Stimulated activated CD4-positive, alpha-beta T cell treated with anti-CD3 and anti-CD28 coated beads, Interleukin-4, amount 100 ng/mL, for 1 hour (primary cell): ENCODE results near the gene ERC2.

ENCODE experiments used
- DNase-seq: peaks from one replicate; pipeline ENCODE4 v3.0.0-alpha.2; 2020

The ERC2 gene

DNA sequence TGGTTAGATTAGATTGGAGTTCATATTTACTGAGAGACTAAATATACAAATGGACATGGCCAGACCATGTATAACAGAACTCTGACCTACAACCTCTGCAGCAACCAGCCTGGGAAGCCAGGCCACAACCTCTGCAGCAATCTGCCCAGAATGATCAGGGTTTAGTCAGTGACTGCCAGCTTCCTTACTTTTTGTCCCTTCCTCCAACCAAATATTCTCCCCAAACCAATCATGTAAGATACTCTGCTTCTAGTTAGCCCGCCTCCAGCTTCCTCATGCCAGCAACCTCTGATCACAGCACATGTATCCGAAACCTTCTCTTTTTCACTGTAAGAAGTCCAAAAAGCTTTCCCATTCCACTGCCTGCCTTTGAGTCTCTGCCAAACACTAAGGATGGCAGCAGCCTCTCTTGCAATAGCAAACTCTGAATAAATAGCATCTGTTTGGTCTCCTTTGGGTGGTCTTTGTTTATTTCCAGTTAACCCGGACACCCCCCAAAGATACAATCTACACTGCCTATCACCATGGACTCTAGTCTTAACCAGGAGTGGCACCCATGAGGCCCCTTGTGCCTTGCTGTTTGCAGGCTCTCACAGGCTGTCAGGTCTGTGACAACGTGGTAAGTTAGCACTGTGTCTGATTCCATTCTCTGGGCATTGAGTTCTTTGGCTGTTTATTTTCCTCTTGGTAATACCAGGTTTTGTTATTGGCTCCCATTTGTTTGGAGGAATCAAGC, 102.2 kb downstream of the ERC2 start:
- no peak for DNase-seq

DNA sequence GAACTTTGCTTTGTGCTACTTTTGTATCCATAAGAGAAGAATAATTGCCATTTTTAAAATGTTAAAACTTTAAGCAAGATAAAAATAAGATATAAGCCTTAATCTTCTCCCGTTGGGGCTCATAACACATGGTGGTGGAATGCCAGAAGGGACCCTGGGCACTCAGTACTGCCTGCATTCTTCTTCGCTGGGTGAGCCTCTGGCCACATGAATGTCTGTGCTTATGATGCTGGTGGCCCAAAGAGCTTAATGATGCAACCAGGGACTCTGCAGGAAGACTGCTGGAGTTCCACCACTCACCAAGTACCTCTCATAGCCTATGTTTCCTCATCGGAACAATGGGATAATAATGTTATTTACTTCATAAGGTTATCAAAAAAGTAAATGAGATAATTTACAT, 103.6 kb downstream of the ERC2 start:
- no peak for DNase-seq

- no peak for DNase-seq
These were observed 104.5 kb downstream of the ERC2 start for GRCh38 chr3:56363720-56364119.

DNA sequence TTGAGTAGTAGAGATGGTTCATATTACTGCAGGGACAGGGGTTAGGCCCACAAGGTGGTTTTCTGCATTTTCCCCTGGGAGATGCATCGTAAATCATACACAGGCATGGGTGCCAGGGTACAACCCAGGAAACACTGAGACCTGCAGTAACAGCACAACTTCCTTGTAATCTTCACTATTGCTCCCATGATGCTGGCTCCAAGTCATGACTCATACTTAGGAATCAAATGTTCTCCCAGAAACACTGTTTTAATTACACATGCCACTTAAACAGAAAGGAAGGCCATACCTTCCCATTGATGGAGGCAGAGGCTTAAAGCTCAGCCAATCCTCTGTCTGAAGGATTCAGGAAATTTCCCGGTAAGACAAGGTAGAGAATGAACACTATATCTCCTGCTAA, 106.5 kb downstream of the ERC2 start:
- DNase-seq: no peak

- no peak for DNase-seq
These were observed 111.0 kb downstream of the ERC2 start for GRCh38 chr3:56357266-56357665.

DNA sequence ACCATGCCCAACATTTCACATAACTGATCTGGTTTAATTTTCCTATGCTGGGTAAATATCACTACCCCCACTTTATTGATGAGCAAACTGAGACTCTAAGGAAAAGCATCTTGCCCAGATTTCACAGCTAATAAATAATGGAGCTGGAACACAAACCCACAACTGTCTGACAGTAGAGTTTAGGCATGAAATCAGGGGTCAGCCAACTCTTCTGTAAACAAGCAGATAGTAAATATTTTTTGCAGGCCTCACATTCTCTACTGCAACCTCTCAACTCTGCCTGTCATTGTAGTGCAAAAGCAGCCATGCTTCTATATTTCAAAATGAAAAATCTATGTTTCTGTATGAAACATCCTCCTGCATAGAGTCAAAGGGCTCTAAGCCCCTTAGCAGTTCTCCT, 111.5 kb downstream of the ERC2 start:
- no peak for DNase-seq

- DNase-seq: no peak
These were observed 112.6 kb downstream of the ERC2 start for GRCh38 chr3:56355570-56356185.

DNA sequence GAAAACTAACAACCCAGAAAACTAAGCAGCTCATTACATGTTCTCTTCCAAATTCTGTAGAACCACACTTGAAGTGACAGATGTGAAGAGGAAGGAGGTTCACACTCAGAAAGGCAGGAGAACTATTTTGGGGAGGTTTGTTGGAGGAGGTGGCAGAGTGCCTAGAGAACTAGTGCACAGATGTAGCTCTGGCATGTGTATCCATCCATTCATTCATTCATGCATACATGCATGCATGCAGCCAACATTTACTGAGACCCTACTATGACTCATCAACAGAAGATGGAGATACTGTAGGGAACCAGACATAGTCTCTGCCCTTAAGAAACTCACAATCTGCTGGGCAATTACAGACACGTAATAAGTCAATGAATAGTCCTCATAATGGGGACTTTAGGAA, 116.7 kb downstream of the ERC2 start:
- no peak for DNase-seq

DNA sequence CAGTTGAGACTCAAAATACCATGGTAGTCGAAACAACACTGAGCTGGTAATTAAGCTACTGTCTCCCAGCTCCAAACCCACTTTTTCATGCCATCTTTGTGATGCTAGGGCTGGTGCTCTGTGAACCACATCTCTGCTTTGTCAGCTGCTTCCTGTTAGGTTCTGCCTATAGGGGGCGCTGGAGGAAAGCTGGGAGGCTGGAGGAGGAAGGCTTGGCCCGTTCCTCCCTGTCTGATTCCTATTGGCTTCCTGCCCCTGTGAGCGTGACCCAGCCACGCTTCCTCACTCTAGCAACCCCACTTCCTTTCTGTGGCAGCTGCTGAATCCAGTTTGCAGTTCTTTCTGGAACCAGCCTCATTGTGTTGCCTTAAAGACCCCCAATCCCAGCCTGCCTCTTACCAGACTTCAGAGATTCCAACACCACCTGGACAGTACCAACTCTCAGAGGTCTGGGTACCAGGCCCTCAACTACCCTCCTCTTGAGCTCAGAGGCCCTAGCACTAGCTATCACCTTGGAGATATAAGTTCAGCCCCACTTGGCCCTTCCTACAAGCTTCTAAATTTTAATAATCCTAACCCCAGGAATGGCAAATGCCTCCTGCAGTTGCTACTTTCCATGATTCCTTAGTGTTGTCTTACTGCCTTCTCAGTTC, 120.9 kb downstream of the ERC2 start:
- DNase-seq: no peak

DNA sequence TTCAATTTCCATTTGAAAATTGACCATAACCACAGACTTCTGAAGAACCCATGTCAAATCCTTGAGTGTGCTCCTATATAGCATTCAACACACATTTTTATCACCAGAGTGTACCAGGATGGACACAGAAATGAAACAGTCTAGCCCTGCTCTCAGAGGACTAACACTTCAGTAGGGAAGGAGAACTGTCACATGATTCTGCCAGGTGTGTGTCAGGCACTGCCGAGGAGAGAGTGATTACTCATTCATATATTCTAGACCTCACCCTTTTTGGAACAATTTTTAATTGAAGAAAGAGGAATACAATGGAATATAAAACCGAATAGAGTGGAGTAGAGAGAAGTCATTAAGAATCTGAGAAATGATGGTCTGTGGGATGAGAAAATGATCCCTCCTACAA, 125.8 kb downstream of the ERC2 start:
- DNase-seq: no peak

- no peak for DNase-seq
These were observed 128.6 kb downstream of the ERC2 start for GRCh38 chr3:56339671-56340070.

DNA sequence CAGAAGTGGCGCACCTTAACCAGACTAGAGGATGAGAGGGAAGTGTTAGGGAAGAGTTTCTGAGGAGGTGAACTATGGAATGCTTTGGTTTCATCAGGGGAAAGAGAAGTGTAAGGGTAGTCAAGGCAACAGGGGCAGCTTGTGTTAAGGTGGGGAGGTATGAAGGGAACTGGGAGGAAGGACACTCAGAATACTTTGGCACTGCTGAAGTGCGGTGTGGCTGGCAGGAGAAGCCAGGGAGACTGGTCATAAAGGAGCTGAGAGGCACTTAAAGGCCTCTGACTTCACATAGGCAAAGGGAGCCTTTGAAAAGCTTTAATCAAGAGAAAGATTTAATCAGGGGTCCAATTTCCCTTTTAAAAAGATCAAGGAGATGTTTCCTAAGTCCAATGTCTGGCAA, 129.0 kb downstream of the ERC2 start:
- DNase-seq: no peak

GRCh38 chr3:56336023-56336422, 132.2 kb downstream of the ERC2 start:
- no peak for DNase-seq

GRCh38 chr3:56324473-56324872, 143.8 kb downstream of the ERC2 start:
- DNase-seq: no peak

- DNase-seq: no peak
These were observed 144.3 kb downstream of the ERC2 start for GRCh38 chr3:56323986-56324420.

DNA sequence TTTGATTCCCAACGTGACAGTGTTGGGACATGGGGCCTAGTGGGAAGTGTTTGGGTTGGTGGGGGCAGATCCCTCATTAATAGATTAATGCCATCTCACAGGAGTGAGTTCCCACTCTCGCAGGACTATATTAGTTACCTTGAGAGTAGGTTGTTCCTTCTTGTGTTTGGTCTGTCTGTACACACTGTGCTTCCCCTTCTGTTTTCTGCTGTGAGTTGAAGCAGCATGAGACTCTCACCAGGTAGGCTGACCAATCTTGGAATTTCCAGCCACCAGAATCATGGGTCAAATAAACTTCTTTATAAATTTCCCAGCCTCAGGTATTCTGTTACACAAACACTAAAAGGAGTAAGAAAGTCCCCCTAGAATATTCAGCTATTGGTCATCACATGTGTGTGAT, 145.4 kb downstream of the ERC2 start:
- DNase-seq: no peak

DNA sequence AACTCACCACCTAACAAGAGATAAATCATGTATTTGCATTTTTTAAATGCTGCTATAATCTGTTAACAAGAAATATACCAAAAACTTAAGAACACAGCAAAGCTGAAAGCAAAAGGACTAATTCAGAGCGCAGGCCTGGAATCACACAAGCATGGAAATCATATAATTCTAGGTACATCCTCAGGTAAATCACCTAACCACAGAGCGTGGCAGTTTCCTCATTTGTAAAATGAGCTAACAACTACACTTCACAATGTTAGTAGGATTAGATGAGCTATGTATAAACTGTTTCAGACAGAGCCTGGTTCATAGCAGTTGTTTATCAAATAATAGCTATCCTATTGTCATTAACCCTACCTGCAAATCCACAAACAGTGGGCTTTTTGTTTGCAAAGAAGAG, 146.4 kb downstream of the ERC2 start:
- no peak for DNase-seq

- DNase-seq: no peak
These were observed 146.9 kb downstream of the ERC2 start for GRCh38 chr3:56321383-56321782.

GRCh38 chr3:56320883-56321282, 147.4 kb downstream of the ERC2 start:
- DNase-seq: no peak

DNA sequence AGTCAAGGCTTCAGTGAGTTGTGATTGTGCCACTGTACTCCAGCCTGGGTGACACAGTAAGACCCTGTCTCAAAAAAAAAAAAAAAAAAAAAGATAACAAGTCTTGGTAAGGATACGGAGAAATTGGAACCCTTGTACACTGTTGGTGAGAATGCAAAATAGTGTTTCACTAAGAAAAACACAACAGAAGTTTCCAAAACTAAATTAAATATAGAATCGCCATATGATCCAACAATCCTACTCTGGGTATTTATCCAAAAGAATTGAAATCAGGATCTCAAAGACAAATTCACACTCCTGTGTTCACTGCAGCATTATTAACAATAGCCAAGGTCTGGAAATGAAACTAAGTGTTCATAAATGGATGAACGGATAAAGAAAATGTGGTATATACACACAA, 149.4 kb downstream of the ERC2 start:
- no peak for DNase-seq

DNA sequence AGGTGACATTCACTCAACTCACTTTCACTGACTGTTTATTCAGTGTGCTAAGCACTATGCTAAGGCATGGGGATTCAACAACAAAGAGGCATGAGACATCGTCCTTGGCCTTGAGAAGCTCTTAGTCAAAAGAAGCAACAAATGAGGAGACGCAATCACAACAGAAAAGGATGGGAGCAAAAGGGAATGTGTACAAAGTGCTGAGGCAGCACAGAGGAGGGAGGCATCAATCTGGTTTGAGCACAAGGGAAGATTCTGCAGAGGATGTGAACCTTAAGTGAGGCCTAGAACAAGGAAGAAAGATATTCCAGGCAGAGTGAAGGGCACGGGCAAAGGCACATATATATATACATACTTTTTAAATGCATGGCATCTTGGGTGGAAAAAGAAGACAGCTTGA, 151.3 kb downstream of the ERC2 start:
- no peak for DNase-seq

DNA sequence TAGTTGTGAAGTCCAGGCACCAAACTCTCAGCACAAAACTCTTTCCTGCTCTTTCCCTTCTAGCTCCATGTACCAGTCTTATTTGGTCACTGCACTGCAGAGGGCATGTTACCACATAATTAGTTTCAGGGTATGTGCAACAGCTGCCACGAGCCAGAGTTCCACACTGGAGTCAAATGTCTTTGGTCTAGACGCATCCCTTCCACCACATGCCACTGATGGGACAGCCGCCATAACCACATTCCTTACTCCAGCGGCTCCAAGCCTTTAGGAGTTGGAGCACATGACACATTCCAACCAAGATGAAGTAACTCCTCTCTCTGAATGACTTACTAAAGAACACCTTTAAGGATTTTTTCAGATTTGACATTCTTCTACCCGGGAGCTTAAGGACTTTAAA, 153.4 kb downstream of the ERC2 start:
- no peak for DNase-seq

DNA sequence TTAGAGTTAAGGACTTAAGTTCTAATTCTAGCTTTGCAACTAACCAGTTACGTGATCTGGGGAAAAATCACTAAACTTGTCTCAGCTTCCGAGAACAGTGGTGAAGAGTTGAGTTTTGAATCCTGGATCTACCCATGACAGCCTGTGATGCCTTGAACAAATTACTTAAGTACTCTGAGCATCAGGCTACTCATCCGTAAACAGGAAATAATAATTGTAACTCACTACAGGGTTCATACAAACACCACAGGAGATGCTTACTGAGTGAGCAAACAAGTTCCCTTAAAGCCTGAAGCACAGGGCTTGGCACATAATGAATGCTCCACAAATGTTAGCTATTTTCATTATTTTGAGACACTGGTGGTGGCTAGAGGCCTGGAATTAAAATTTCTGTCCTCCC, 158.8 kb downstream of the ERC2 start:
- DNase-seq: no peak

GRCh38 chr3:56308471-56308870, 159.8 kb downstream of the ERC2 start:
- no peak for DNase-seq

DNA sequence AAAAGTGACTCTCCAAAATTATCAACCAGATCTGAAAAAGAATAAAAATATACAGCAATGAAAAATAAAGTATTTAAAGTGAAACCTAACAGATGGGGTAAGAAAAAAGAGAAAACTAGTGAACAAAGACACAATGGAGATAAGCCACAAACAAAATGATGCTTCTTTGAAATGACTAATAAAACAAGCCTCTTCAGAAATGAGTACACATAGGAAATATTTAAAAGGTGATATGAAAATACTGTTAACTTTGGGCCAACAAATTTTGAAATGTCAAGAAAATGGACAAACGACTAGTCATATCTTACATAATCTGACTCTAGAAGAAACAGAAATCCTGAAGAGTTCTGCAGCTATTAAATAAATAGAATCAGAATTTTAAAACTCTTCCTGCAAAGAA, 164.2 kb downstream of the ERC2 start:
- DNase-seq: no peak
